ENCODE measurements around the gene TMEM86B.
"Not testable (repeated sequence)": the region's sequence is repeated elsewhere in the genome, so short reads cannot be mapped to it uniquely, and the experiment has no call there.

TMEM86B gene

GRCh38 chr19:55240713-55241020 lies 12.1 kb upstream of the TMEM86B start:
- DNase-seq = no peak

GRCh38 chr19:55239004-55239403 lies 10.4 kb upstream of the TMEM86B start:
- no peak for DNase-seq

- no peak for DNase-seq
These were observed 9.5 kb upstream of the TMEM86B start for GRCh38 chr19:55238030-55238429.

GRCh38 chr19:55232986-55233385 lies 4.4 kb upstream of the TMEM86B start:
- DNase-seq = no peak

- DNase-seq = no peak
These were observed 3.7 kb upstream of the TMEM86B start for GRCh38 chr19:55232286-55232602.

- no peak for DNase-seq
These were observed 3.1 kb upstream of the TMEM86B start for GRCh38 chr19:55231391-55232285.

- DNase-seq = no peak
These were observed 2.2 kb upstream of the TMEM86B start for GRCh38 chr19:55230780-55231179.

- no peak for DNase-seq
These were observed 1.8 kb upstream of the TMEM86B start for GRCh38 chr19:55230329-55230728.

- no peak for DNase-seq
These were observed 1.2 kb upstream of the TMEM86B start for GRCh38 chr19:55229789-55230182.

GRCh38 chr19:55229145-55229788 lies 704 bp upstream of the TMEM86B start:
- DNase-seq = no peak

- DNase-seq = no peak
These were observed 560 bp downstream of the TMEM86B start for GRCh38 chr19:55228015-55228391.

GRCh38 chr19:55227241-55228014 lies 1.1 kb downstream of the TMEM86B start:
- no peak for DNase-seq

GRCh38 chr19:55226788-55227187 lies 1.8 kb downstream of the TMEM86B start:
- no peak for DNase-seq

GRCh38 chr19:55226273-55226672 lies 2.3 kb downstream of the TMEM86B start:
- DNase-seq = no peak

GRCh38 chr19:55225415-55225958 lies 3.1 kb downstream of the TMEM86B start:
- DNase-seq = no peak

GRCh38 chr19:55224679-55225414 lies 3.7 kb downstream of the TMEM86B start:
- DNase-seq = not testable (repeated sequence)

- no peak for DNase-seq
These were observed 4.4 kb downstream of the TMEM86B start for GRCh38 chr19:55224038-55224665.

GRCh38 chr19:55223291-55224037 lies 5.1 kb downstream of the TMEM86B start:
- no peak for DNase-seq

- no peak for DNase-seq
These were observed 8.0 kb downstream of the TMEM86B start for GRCh38 chr19:55220525-55220924.

GRCh38 chr19:55216461-55217198 lies 11.9 kb downstream of the TMEM86B start:
- DNase-seq = peak; percentile 98

- no peak for DNase-seq
These were observed 15.0 kb downstream of the TMEM86B start for GRCh38 chr19:55213547-55213946.

Measured in amniotic stem cell (primary cell).